ENCODE measurements around the gene MEGF8. TPM values are rescaled to one million over a fixed set of nuclear protein-coding genes. Genes with fewer than 3 reads are reported as not detected.

The MEGF8 gene
- total and polyA plus RNA-seq, 9 of the 15 experiments (the other 6 are each of a cell fraction or from before 2014, with no cell fraction given), result 0.28 to 13.1 (median 3.0) TPM

DNA sequence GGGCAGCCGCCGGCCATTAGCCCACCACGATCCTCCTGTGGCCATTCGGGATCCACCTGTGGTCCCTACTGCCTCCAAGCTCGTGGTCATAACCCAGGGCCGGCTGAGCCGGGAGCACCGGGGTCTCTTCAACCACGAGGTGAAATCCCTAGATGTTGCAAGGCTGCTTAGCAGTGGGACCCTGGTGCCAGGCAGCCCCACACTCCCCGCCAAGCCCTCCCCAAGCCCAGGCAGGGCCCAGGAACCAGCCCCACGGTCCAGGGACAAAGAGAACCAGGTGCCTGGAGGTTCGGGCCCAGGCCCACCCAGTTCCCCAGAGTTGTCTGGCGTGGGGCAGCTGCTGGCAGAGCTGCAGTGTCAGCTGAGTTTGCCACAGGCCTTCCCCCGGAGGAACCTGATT lies 15.7 kb upstream of the MEGF8 start:
- no peaks in the 10 kb centered on the region for H3K27me3 ChIP-seq (ENCODE audit: control insufficient read depth in 2 of 2, insufficient read depth in 2 of 2, low read length in 2 of 2)
- no peak overlapping the region for H2AFZ ChIP-seq (ENCODE audit: low read depth, low read length)
- H3K79me2 ChIP-seq (ENCODE audit: control insufficient read depth, insufficient read depth, low read length), result no peaks in the 10 kb centered on the region
- intact Hi-C loops (cut with micrococcal nuclease) (no loop called here), in situ Hi-C loops (cut with MboI) (no loop called here)
- H3K4me1 ChIP-seq (replicated peaks in 1 of 2; ENCODE audit: control insufficient read depth in 2 of 2, insufficient read depth in 2 of 2, low read length in 2 of 2), result peaks cover 7 to 44% of the 10 kb centered on the region in 2 experiments; a peak in 3 of 5 replicates
- H4K20me1 ChIP-seq (replicated peaks; ENCODE audit: control insufficient read depth, insufficient read depth, low read length), result no peaks in the 10 kb centered on the region
- CTCF ChIA-PET (ENCODE audit: low intra/inter-chr PET ratio), result no interaction called here
- H3K4me2 ChIP-seq (ENCODE audit: insufficient read depth, low read length), result no peak overlapping the region
- ATAC-seq (no peak), DNase-seq (ENCODE audit: extremely low read depth in 1 of 4, low spot score in 3 of 4) (no peak), FAIRE-seq (no peak)
- POLR2A ChIA-PET, result no interaction called here
- no peak overlapping the region for H3K4me3 ChIP-seq
- TF ChIP-seq MYNN (IDR thresholded peaks at IDR 0.05) (no peak), MYNN (CRISPR knock-in tag; IDR thresholded peaks at IDR 0.05) (no peak), MIER1 (IDR thresholded peaks at IDR 0.05; ENCODE audit: low read depth) (no peak), ZNF3 (CRISPR knock-in tag; IDR thresholded peaks at IDR 0.05) (no peak), NFXL1 (CRISPR knock-in tag; IDR thresholded peaks at IDR 0.05) (no peak), ZNF75A (CRISPR knock-in tag; IDR thresholded peaks at IDR 0.05) (no peak), SRSF3 (IDR thresholded peaks at IDR 0.05; ENCODE audit: insufficient read depth, low read length) (no peak), ZNF445 (CRISPR knock-in tag; IDR thresholded peaks at IDR 0.05; ENCODE audit: low read depth) (no peak), ZNF717 (CRISPR knock-in tag; IDR thresholded peaks at IDR 0.05) (no peak), ZNF253 (CRISPR knock-in tag; conservative IDR thresholded peaks at IDR 0.05) (no peak), FOXJ3 (CRISPR knock-in tag; IDR thresholded peaks at IDR 0.05) (no peak), NCOA2 (IDR thresholded peaks at IDR 0.05; ENCODE audit: partially characterized antibody in 2 of 2) (no peak)
- no peaks in the 10 kb centered on the region for H3K9me3 ChIP-seq (replicated peaks; ENCODE audit: control insufficient read depth, insufficient read depth, low read depth, low read length)
- no peaks in the 10 kb centered on the region for H3K36me3 ChIP-seq (ENCODE audit: control insufficient read depth, insufficient read depth, low read length)
- H3K9ac ChIP-seq (ENCODE audit: insufficient read depth in 1 of 2, low read depth in 2 of 2, low read length in 2 of 2), result peak overlapping the region in 1 of 2 experiments; percentile 76; a peak in 2 of 4 replicates
- H3K27ac ChIP-seq (ENCODE audit: extremely low read depth, low read depth, low read length), result no peak overlapping the region
- WGBS (ENCODE audit: insufficient coverage, low coverage, missing lambda C conversion rate), result 69% methylated on average over 14 of the region's 14 CpGs
- no TSS peak for BruUV-seq (replicated peaks)
- H3K9me1 ChIP-seq (ENCODE audit: control insufficient read depth, insufficient read depth, low read length), result no peaks in the 10 kb centered on the region

All from K562 (cell line).